Endothelial cell of umbilical vein (primary cell): Measurements from ENCODE around the gene METTL6. TPM values are rescaled to one million over a fixed set of nuclear protein-coding genes. Genes with fewer than 3 reads are reported as not detected.
"Not testable (repeated sequence)": the region's sequence is repeated elsewhere in the genome, so short reads cannot be mapped to it uniquely, and the experiment has no call there.

Experiments
- BruUV-seq: library from RNA; stranded (reverse); fragments of 400-500 nt; replicated peaks from 2 replicates; lab custom pipeline; 2021; lab: Mats Ljungman, UMichigan
- CTCF ChIA-PET: fragments of 300-600, 350-600 bp; sonication (Branson Sonifier 250); formaldehyde crosslinking; loops from one replicate; lab custom pipeline; 2021; ENCODE audit warnings: antibody characterized with exemption, inconsistent platforms; lab: Charles Lee
- POLR2A ChIA-PET: fragments of 300-600, 350-600 bp; sonication (Branson Sonifier 250); formaldehyde crosslinking; loops from one replicate; lab custom pipeline; 2021; ENCODE audit warnings: antibody characterized with exemption, inconsistent platforms; lab: Charles Lee
- DNase-seq: peaks from one replicate; pipeline ENCODE4 v3.0.0-alpha.2; 2011; ENCODE audit warnings: low read depth, low spot score
- FAIRE-seq: peaks from 2 replicates; lab custom pipeline; 2011; peaks lifted over from hg19 to GRCh38; lab: Jason Lieb, UNC
- H2AFZ ChIP-seq: 2 replicates; pipeline ENCODE4 v1.6.0; 2012; ENCODE audit warnings: low read depth, low read length, control low read depth, inconsistent platforms
- H3K27ac ChIP-seq: 2 replicates; pipeline ENCODE4 v1.5.1; 2011; ENCODE audit warnings: low read depth, mild to moderate bottlenecking, control low read depth, low read length, moderate library complexity; ENCODE audit not compliant: insufficient read depth
- H3K27me3 ChIP-seq, 2 experiments: 2 replicates each; pipeline versions ENCODE4 v1.6.0 to v1.6.1; 2011; ENCODE audit warnings: low read length in 2 of 2, mixed read lengths in 1 of 2; ENCODE audit not compliant: control insufficient read depth in 2 of 2, insufficient read depth in 2 of 2
- H3K36me3 ChIP-seq, 2 experiments: 2 replicates in 1 of 2; 3 replicates in 1 of 2; pipeline ENCODE4 v1.5.1; 2011; ENCODE audit warnings: low read length in 2 of 2, mild to moderate bottlenecking in 1 of 2, moderate library complexity in 1 of 2; ENCODE audit not compliant: control insufficient read depth in 2 of 2, insufficient read depth in 2 of 2; ENCODE audit errors: extremely low read depth in 1 of 2
- H3K4me1 ChIP-seq: 3 replicates; pipeline ENCODE4 v1.5.1; 2011; ENCODE audit warnings: mild to moderate bottlenecking, low read length; ENCODE audit not compliant: control insufficient read depth, insufficient read depth; ENCODE audit errors: extremely low read depth
- H3K4me2 ChIP-seq: 2 replicates; pipeline ENCODE4 v1.6.1; 2011; ENCODE audit warnings: low read length, control low read depth, mixed read lengths; ENCODE audit not compliant: insufficient read depth
- H3K4me3 ChIP-seq, 3 experiments: fragments of 200-600 bp in 1 of 3; sonication (generic), shearing (Covaris generic) in 1 of 3; replicated peaks in 1 of 3; 2 replicates each; pipeline ENCODE4 v1.5.1; 2011 to 2016; ENCODE audit warnings: control low read depth in 3 of 3, low read length in 3 of 3, mild to moderate bottlenecking in 2 of 3, inconsistent platforms in 1 of 3, low read depth in 1 of 3, moderate library complexity in 1 of 3; ENCODE audit not compliant: insufficient read depth in 1 of 3
- H3K79me2 ChIP-seq: 2 replicates; pipeline ENCODE4 v1.6.0; 2012; ENCODE audit warnings: low read length, inconsistent platforms; ENCODE audit not compliant: control insufficient read depth, insufficient read depth
- H3K9ac ChIP-seq: replicated peaks from 2 replicates; pipeline ENCODE3; 2011; ENCODE audit warnings: low read length, control low read depth; ENCODE audit not compliant: insufficient read depth; ENCODE audit errors: extremely low read depth
- H3K9me1 ChIP-seq: replicated peaks from 3 replicates; pipeline ENCODE4 v1.6.0; 2011; ENCODE audit warnings: mild to moderate bottlenecking, low read length; ENCODE audit not compliant: control insufficient read depth, insufficient read depth; ENCODE audit errors: extremely low read depth
- H3K9me3 ChIP-seq: replicated peaks from 2 replicates; pipeline ENCODE4 v1.5.1; 2012; ENCODE audit warnings: low read length, inconsistent platforms; ENCODE audit not compliant: control insufficient read depth, insufficient read depth
- H4K20me1 ChIP-seq: replicated peaks from 2 replicates; pipeline ENCODE3; 2011; ENCODE audit warnings: mild to moderate bottlenecking, low read length; ENCODE audit not compliant: control insufficient read depth, insufficient read depth; ENCODE audit errors: extremely low read depth
- CTCF ChIP-seq, 2 donors: IDR thresholded peaks; 1 replicate in 1 of 2; 2 replicates in 1 of 2; pipeline ENCODE4 v1.5.1; 2011; ENCODE audit warnings: low read length in 2 of 2, mild to moderate bottlenecking in 2 of 2, moderate library complexity in 2 of 2, control low read depth in 1 of 2, inconsistent platforms in 1 of 2, low read depth in 1 of 2; ENCODE audit not compliant: insufficient read depth in 1 of 2; ENCODE audit errors: extremely low read depth in 1 of 2
- EZH2 ChIP-seq: IDR thresholded peaks from 2 replicates; pipeline ENCODE4 v1.6.1; 2012; ENCODE audit warnings: borderline replicate concordance, low read depth, mild to moderate bottlenecking, moderate library complexity, low read length, inconsistent platforms; ENCODE audit not compliant: severe bottlenecking
- FOS ChIP-seq: IDR thresholded peaks from 2 replicates; pipeline ENCODE4 v1.6.1; 2011; ENCODE audit warnings: mild to moderate bottlenecking, low read length, moderate library complexity, borderline replicate concordance; ENCODE audit not compliant: insufficient read depth
- GATA2 ChIP-seq: IDR thresholded peaks from 2 replicates; pipeline ENCODE4 v1.7.0; 2011; ENCODE audit warnings: low read depth, mild to moderate bottlenecking, moderate library complexity, mixed read lengths, low read length; ENCODE audit not compliant: insufficient read length, insufficient read depth
- JUN ChIP-seq: IDR thresholded peaks from 2 replicates; pipeline ENCODE4 v1.6.1; 2011; ENCODE audit warnings: borderline replicate concordance, low read depth; ENCODE audit not compliant: insufficient read length, insufficient read depth
- MAX ChIP-seq: IDR thresholded peaks from 2 replicates; pipeline ENCODE4 v1.6.1; 2011; ENCODE audit not compliant: insufficient read depth, insufficient read length
- MYC ChIP-seq: IDR thresholded peaks from one replicate; pipeline ENCODE4 v1.6.1; 2011; ENCODE audit warnings: mild to moderate bottlenecking, low read depth, low read length
- POLR2A ChIP-seq: IDR thresholded peaks from 2 replicates; pipeline ENCODE4 v1.6.1; 2012; ENCODE audit warnings: low read depth, mild to moderate bottlenecking, control low read depth, low read length
- POLR2AphosphoS5 ChIP-seq: IDR thresholded peaks from 2 replicates; pipeline ENCODE4 v1.6.1; 2012; ENCODE audit warnings: low read depth, mild to moderate bottlenecking, control low read depth, low read length, moderate library complexity; ENCODE audit not compliant: insufficient read depth
- dilution Hi-C: fragments of 300-500 bp; cut with MboI; formaldehyde crosslinking; loops from one replicate; pipeline ENCODE4 v1.15.0; 2019; ENCODE audit warnings: low sequenced_read_pairs; ENCODE audit not compliant: extremely low pct_ligation_motif_present
- intact Hi-C: fragments of 100-400 bp; cut with micrococcal nuclease; formaldehyde crosslinking; loops from one replicate; pipeline ENCODE4 v1.10.0; 2022
- polyA plus RNA-seq, 4 experiments: library from polyadenylated mRNA; depleted of rRNA in 3 of 4; stranded (reverse) in 3 of 4; unstranded in 1 of 4; fragments of >200 nt; gene quantifications; 2 replicates each; pipeline versions ENCODE4 v1.2.1 to v1.2.3, GENCODE V29; 2011 to 2012; ENCODE audit warnings: missing spikeins in 1 of 4
- total RNA-seq: library from RNA; stranded (reverse); gene quantifications from 2 replicates; pipeline ENCODE4 v1.2.3, GENCODE V29; 2021

Gene METTL6
- total and polyA plus RNA-seq, 2 donors (not counting 3 experiments of a cell fraction or from before 2014, with no cell fraction given) = 12.7 to 19.5 TPM

- BruUV-seq = no TSS peak
- Histone ChIP-seq H3K9me3 (no peaks in the 10 kb centered on the region), H3K27me3 (no peaks in the 10 kb centered on the region), H3K4me3 (no peak overlapping the region), H3K9ac (no peak overlapping the region), H3K4me1 (peaks cover 14% of the 10 kb centered on the region), H3K36me3 (no peaks in the 10 kb centered on the region), H4K20me1 (no peaks in the 10 kb centered on the region), H3K27ac (no peak overlapping the region), H3K79me2 (no peaks in the 10 kb centered on the region), H2AFZ (no peak overlapping the region), H3K4me2 (no peak overlapping the region), H3K9me1 (no peaks in the 10 kb centered on the region)
- FAIRE-seq = no peak
- no peak for DNase-seq
- intact Hi-C loops (no loop called here), dilution Hi-C loops (no loop called here)
- TF ChIP-seq POLR2A (no peak), MYC (no peak), JUN (no peak), CTCF (IDR thresholded peaks at IDR 0.05; ENCODE audit: extremely low read depth in 1 of 2, insufficient read depth in 1 of 2, low read depth in 1 of 2, low read length in 2 of 2) (no peak), EZH2 (no peak), GATA2 (no peak), POLR2AphosphoS5 (no peak), FOS (no peak), MAX (no peak)
- ChIA-PET POLR2A (no interaction called here), CTCF (interaction anchor here (1.1 to 3.3 kb wide), 5 partner anchors 10 to 120 kb away, joined by 3 to 22 read pairs (median 7); no protein-coding TSS in a partner anchor)
These were observed 41.3 kb downstream of the METTL6 start for GRCh38 chr3:15385901-15386653.

- H2AFZ ChIP-seq, dilution Hi-C loops, H3K4me3 ChIP-seq, BruUV-seq, H4K20me1 ChIP-seq, H3K36me3 ChIP-seq, H3K9ac ChIP-seq, DNase-seq, H3K27ac ChIP-seq, intact Hi-C loops, H3K79me2 ChIP-seq, H3K9me3 ChIP-seq, H3K9me1 ChIP-seq, POLR2A ChIA-PET, FAIRE-seq, H3K4me2 ChIP-seq, H3K27me3 ChIP-seq: not testable (repeated sequence)
- H3K4me1 ChIP-seq = peaks cover 14% of the 10 kb centered on the region
- CTCF ChIA-PET = interaction anchor here (1.8 to 3.3 kb wide), 2 partner anchors 20 to 117 kb away, joined by 7 to 22 read pairs; no protein-coding TSS in a partner anchor
These were observed 42.1 kb downstream of the METTL6 start for GRCh38 chr3:15385238-15385695.
